WERI-Rb-1 (cell line): ENCODE results near the gene TIGAR.

Experiments
- DNase-seq: peaks from one replicate; pipeline ENCODE4 v3.0.0-alpha.2; 2020
- H3K27ac ChIP-seq: fragments of 250-450 bp; sonication (Bioruptor Pico); 2 replicates; pipeline ENCODE4 v1.5.1; 2020; ENCODE audit warnings: mild to moderate bottlenecking, moderate library complexity
- H3K27me3 ChIP-seq: fragments of 250-450 bp; sonication (Bioruptor Pico); 2 replicates; pipeline ENCODE4 v1.5.1; 2021; ENCODE audit warnings: mild to moderate bottlenecking, low read depth, moderate library complexity; ENCODE audit not compliant: insufficient read depth, severe bottlenecking
- H3K36me3 ChIP-seq: fragments of 250-450 bp; sonication (Bioruptor Pico); 2 replicates; pipeline ENCODE4 v1.5.1; 2020; ENCODE audit warnings: mild to moderate bottlenecking, moderate library complexity
- H3K4me3 ChIP-seq: 2 replicates; pipeline ENCODE4 v1.5.1; 2011; ENCODE audit warnings: low read depth, mild to moderate bottlenecking, control low read depth, low read length
- H3K9me3 ChIP-seq: fragments of 250-450 bp; sonication (Bioruptor Pico); 2 replicates; pipeline ENCODE4 v1.5.1; 2021; ENCODE audit warnings: mild to moderate bottlenecking, moderate library complexity; ENCODE audit not compliant: severe bottlenecking
- TF ChIP-seq, protein P1 (sequence below): IDR thresholded peaks from 2 replicates; pipeline ENCODE4 v1.5.1; 2011; ENCODE audit warnings: low read depth, mild to moderate bottlenecking, control low read depth, inconsistent platforms, low read length

The TIGAR gene

DNA sequence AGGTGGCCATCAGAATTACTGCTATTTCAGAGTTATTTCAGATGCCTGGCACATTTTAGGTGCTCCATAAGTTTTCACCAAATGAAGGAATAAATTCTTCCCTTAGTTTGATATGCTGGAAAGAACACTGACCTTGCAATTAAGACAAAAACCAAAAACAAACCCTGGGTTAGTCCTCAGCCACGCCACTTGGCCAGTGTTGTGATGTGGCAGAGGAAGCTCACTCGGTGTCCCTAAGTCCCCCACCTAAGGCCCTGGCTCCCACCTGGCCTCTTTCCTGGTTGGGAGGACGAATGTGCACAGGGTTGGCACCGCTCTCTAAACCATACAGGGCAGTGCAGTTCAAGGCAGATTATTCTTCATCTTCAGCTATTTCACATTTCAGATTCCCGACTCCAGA is 72.2 kb downstream of the TIGAR start:
- TF ChIP-seq, protein P1, sequence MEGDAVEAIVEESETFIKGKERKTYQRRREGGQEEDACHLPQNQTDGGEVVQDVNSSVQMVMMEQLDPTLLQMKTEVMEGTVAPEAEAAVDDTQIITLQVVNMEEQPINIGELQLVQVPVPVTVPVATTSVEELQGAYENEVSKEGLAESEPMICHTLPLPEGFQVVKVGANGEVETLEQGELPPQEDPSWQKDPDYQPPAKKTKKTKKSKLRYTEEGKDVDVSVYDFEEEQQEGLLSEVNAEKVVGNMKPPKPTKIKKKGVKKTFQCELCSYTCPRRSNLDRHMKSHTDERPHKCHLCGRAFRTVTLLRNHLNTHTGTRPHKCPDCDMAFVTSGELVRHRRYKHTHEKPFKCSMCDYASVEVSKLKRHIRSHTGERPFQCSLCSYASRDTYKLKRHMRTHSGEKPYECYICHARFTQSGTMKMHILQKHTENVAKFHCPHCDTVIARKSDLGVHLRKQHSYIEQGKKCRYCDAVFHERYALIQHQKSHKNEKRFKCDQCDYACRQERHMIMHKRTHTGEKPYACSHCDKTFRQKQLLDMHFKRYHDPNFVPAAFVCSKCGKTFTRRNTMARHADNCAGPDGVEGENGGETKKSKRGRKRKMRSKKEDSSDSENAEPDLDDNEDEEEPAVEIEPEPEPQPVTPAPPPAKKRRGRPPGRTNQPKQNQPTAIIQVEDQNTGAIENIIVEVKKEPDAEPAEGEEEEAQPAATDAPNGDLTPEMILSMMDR = no peak
- no peak overlapping the region for H3K4me3 ChIP-seq
- no peaks in the 10 kb centered on the region for H3K27me3 ChIP-seq
- H3K36me3 ChIP-seq = no peaks in the 10 kb centered on the region
- DNase-seq = no peak
- H3K9me3 ChIP-seq = no peaks in the 10 kb centered on the region
- H3K27ac ChIP-seq = no peak overlapping the region

DNA sequence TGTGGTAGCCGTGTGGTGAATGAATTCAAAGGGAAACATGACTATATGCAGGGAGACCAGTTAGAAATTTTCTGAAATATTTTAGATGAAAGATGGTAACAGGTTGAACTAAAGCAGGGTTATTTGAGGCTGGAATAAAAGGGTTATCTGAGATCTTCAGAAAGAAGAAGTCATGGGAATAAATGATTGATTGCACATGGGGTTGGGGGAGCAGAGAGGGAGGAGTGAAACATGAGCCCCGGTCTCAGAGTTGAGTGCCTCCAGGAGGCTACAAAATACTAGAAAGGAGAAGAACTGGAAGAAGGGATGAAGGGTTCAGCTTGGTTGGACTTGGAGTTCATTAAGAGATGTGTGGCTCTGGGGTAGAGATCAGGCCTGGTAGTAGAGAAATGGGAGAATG is 74.8 kb downstream of the TIGAR start:
- DNase-seq = no peak
- H3K4me3 ChIP-seq = no peak overlapping the region
- no peak overlapping the region for H3K27ac ChIP-seq
- TF ChIP-seq, protein P1 = no peak
- H3K36me3 ChIP-seq = no peaks in the 10 kb centered on the region
- H3K27me3 ChIP-seq = no peaks in the 10 kb centered on the region
- no peaks in the 10 kb centered on the region for H3K9me3 ChIP-seq

DNA sequence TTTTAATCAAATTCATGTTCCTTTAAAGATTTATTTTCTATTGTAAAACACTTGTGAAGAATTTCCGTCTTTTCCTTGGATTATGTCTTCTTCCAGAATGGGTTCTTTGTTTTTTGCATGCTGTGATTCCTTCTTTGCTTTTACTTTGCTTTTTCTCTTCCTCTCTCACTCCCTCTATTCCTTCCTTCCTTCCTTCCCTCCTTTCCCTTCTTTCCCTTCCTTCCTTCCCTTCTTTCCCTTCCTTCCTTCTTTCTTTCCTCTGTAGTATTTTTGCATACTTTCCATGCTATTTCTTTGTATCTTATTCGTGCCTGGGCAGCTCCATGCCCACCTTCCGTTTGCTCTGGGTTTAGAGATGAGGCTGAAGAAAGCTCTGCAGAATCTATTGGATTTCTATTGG is 80.1 kb downstream of the TIGAR start:
- no peaks in the 10 kb centered on the region for H3K36me3 ChIP-seq
- no peak for DNase-seq
- no peak overlapping the region for H3K4me3 ChIP-seq
- no peaks in the 10 kb centered on the region for H3K27me3 ChIP-seq
- no peak overlapping the region for H3K27ac ChIP-seq
- TF ChIP-seq, protein P1 = no peak
- no peaks in the 10 kb centered on the region for H3K9me3 ChIP-seq

DNA sequence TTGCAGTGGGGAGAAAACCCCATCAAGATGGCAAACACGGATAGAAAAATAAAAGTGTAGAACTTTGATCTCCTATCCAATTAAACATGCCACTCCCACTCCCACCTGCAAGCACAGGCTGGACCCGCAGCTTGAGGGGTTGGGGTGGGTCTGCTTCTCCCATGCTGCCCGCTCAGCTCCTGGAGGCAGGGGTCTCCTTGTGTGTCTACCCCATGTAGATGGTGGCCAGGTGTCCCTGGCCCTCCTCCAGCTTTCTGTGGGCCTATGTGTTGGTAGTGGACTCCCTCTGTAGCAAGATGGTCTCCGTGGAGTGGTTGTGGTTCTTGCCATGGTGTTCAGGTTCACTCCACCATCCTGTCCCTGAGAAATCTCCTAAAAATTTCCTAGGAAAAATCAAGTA is 82.0 kb downstream of the TIGAR start:
- H3K36me3 ChIP-seq = no peaks in the 10 kb centered on the region

More for the DNA sequence above, 82.0 kb downstream of the TIGAR start:
- no peaks in the 10 kb centered on the region for H3K9me3 ChIP-seq
- TF ChIP-seq, protein P1 = no peak
- H3K4me3 ChIP-seq = no peak overlapping the region
- H3K27me3 ChIP-seq = no peaks in the 10 kb centered on the region
- DNase-seq = no peak
- no peak overlapping the region for H3K27ac ChIP-seq
